GM23248 (cell line): ENCODE measurements around the gene ANKS6.

Experiments
- EZH2 ChIP-seq: fragments of 200-600 bp; sonication (generic); IDR thresholded peaks from 2 replicates; pipeline ENCODE4 v1.6.1; 2018; ENCODE audit warnings: antibody characterized with exemption, mild to moderate bottlenecking; ENCODE audit not compliant: insufficient read depth, poor library complexity, severe bottlenecking
- EZH2phosphoT487 ChIP-seq: fragments of 200-600 bp; sonication (generic); IDR thresholded peaks from 2 replicates; pipeline ENCODE4 v1.6.1; 2018; ENCODE audit warnings: antibody characterized with exemption, moderate library complexity, mild to moderate bottlenecking, low read depth; ENCODE audit not compliant: insufficient read depth

DNA sequence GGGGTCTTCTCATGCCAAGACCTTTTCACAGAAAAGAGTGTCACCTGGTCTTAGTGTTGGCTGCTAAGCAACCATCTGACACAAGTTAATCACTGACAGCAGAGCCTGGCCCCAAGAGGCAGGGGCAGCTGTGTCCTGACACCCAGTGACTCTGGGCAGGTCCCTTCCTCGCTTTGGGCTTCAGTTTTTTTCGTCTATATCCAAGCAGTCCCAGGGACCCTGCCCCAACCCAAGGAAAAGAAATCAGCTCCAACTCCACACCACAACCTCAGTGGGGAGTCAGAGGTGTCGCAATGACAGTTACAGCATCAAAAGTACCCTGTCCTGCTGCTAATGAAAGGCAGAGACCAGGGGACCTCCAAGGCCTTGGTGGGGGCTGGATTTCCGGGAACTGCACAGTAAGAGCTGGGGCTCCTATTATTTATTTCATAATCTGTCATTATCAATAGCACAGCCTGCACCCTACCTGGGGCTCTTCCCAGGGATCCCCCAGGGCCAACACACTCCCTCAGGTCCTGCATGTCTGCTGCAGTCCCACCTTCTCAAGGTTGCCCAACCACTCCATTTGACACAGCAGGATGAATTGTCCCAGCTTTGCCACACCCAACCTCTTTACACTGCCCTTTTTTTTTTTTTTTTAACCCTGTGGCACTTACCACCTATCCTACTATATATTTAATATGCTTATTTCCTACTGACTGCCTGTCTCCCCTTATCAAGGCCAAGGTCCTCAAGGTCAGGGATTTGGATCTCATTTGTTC lies 9.4 kb downstream of the ANKS6 start:
- TF ChIP-seq EZH2 (no peak), EZH2phosphoT487 (no peak)
